ENCODE data around the gene RNF126.
"Not testable (repeated sequence)": the region's sequence is repeated elsewhere in the genome, so short reads cannot be mapped to it uniquely, and the experiment has no call there.

RNF126 gene

GRCh38 chr19:676339-677105 lies 13.5 kb upstream of the RNF126 start, which contains the start of gene FSTL3:
Gene FSTL3 (plus strand): TSS chr19:676392. CDS start chr19:676424, 32 bp downstream.
- peak within 1 kb of the TSS; percentile 84 for H3K4me3 ChIP-seq (ENCODE audit: severe bottlenecking)
- no peaks in the 10 kb centered on the region for H3K9me3 ChIP-seq (ENCODE audit: severe bottlenecking)
- ATAC-seq (ENCODE audit: low read depth) (no peak), DNase-seq (ENCODE audit: low spot score) (no peak)
- H3K27ac ChIP-seq (ENCODE audit: poor library complexity, severe bottlenecking), result peak within 1 kb of the TSS; percentile 96
- peaks cover 21% of the 10 kb centered on the region for H3K36me3 ChIP-seq (ENCODE audit: low read depth)
- peaks cover 5% of the 10 kb centered on the region for H3K4me1 ChIP-seq (ENCODE audit: insufficient read depth, poor library complexity, severe bottlenecking)
- no peak for TF ChIP-seq CTCF (IDR thresholded peaks at IDR 0.05; ENCODE audit: poor library complexity, severe bottlenecking)
- H3K27me3 ChIP-seq (ENCODE audit: insufficient read depth, poor library complexity, severe bottlenecking), result no peaks in the 10 kb centered on the region

GRCh38 chr19:676007-676338 lies 13.0 kb upstream of the RNF126 start:
- H3K36me3 ChIP-seq (ENCODE audit: low read depth), result peaks cover 17% of the 10 kb centered on the region
- H3K9me3 ChIP-seq (ENCODE audit: severe bottlenecking), result no peaks in the 10 kb centered on the region
- no peak for DNase-seq (ENCODE audit: low spot score)
- no peak for ATAC-seq (ENCODE audit: low read depth)
- TF ChIP-seq CTCF (IDR thresholded peaks at IDR 0.05; ENCODE audit: poor library complexity, severe bottlenecking), result no peak
- H3K4me3 ChIP-seq (ENCODE audit: severe bottlenecking), result peak overlapping the region; percentile 84
- H3K27ac ChIP-seq (ENCODE audit: poor library complexity, severe bottlenecking), result peak overlapping the region; percentile 96
- peaks cover 5% of the 10 kb centered on the region for H3K4me1 ChIP-seq (ENCODE audit: insufficient read depth, poor library complexity, severe bottlenecking)
- no peaks in the 10 kb centered on the region for H3K27me3 ChIP-seq (ENCODE audit: insufficient read depth, poor library complexity, severe bottlenecking)

- ATAC-seq (ENCODE audit: low read depth) (no peak), DNase-seq (ENCODE audit: low spot score) (no peak)
- Histone ChIP-seq H3K4me3 (ENCODE audit: severe bottlenecking) (no peak overlapping the region), H3K9me3 (ENCODE audit: severe bottlenecking) (no peaks in the 10 kb centered on the region), H3K4me1 (ENCODE audit: insufficient read depth, poor library complexity, severe bottlenecking) (peaks cover 5% of the 10 kb centered on the region), H3K27me3 (ENCODE audit: insufficient read depth, poor library complexity, severe bottlenecking) (no peaks in the 10 kb centered on the region), H3K36me3 (ENCODE audit: low read depth) (peaks cover 17% of the 10 kb centered on the region), H3K27ac (ENCODE audit: poor library complexity, severe bottlenecking) (peak overlapping the region; percentile 96)
- TF ChIP-seq CTCF (IDR thresholded peaks at IDR 0.05; ENCODE audit: poor library complexity, severe bottlenecking), result no peak
These were observed 11.5 kb upstream of the RNF126 start for GRCh38 chr19:674282-675151.

GRCh38 chr19:670609-671075 lies 7.6 kb upstream of the RNF126 start:
- TF ChIP-seq CTCF (IDR thresholded peaks at IDR 0.05; ENCODE audit: poor library complexity, severe bottlenecking), result no peak
- ATAC-seq (ENCODE audit: low read depth) (no peak), DNase-seq (ENCODE audit: low spot score) (no peak)
- Histone ChIP-seq H3K9me3 (ENCODE audit: severe bottlenecking) (no peaks in the 10 kb centered on the region), H3K36me3 (ENCODE audit: low read depth) (no peaks in the 10 kb centered on the region), H3K4me3 (ENCODE audit: severe bottlenecking) (no peak overlapping the region), H3K27ac (ENCODE audit: poor library complexity, severe bottlenecking) (no peak overlapping the region), H3K27me3 (ENCODE audit: insufficient read depth, poor library complexity, severe bottlenecking) (no peaks in the 10 kb centered on the region), H3K4me1 (ENCODE audit: insufficient read depth, poor library complexity, severe bottlenecking) (no peaks in the 10 kb centered on the region)

GRCh38 chr19:668675-669434 lies 5.8 kb upstream of the RNF126 start:
- H3K9me3 ChIP-seq (ENCODE audit: severe bottlenecking); H3K27ac ChIP-seq (ENCODE audit: poor library complexity, severe bottlenecking); DNase-seq (ENCODE audit: low spot score); H3K4me3 ChIP-seq (ENCODE audit: severe bottlenecking); H3K27me3 ChIP-seq (ENCODE audit: insufficient read depth, poor library complexity, severe bottlenecking); H3K4me1 ChIP-seq (ENCODE audit: insufficient read depth, poor library complexity, severe bottlenecking); ATAC-seq (ENCODE audit: low read depth); H3K36me3 ChIP-seq (ENCODE audit: low read depth): not testable (repeated sequence)

- DNase-seq (ENCODE audit: low spot score); H3K27me3 ChIP-seq (ENCODE audit: insufficient read depth, poor library complexity, severe bottlenecking); H3K4me1 ChIP-seq (ENCODE audit: insufficient read depth, poor library complexity, severe bottlenecking); H3K9me3 ChIP-seq (ENCODE audit: severe bottlenecking); H3K36me3 ChIP-seq (ENCODE audit: low read depth); ATAC-seq (ENCODE audit: low read depth); H3K4me3 ChIP-seq (ENCODE audit: severe bottlenecking); H3K27ac ChIP-seq (ENCODE audit: poor library complexity, severe bottlenecking): not testable (repeated sequence)
These were observed 4.1 kb upstream of the RNF126 start for GRCh38 chr19:666985-667573.

Data from RWPE2 (cell line).